ENCODE measurements around the gene KCNMA1.

Gene KCNMA1

DNA sequence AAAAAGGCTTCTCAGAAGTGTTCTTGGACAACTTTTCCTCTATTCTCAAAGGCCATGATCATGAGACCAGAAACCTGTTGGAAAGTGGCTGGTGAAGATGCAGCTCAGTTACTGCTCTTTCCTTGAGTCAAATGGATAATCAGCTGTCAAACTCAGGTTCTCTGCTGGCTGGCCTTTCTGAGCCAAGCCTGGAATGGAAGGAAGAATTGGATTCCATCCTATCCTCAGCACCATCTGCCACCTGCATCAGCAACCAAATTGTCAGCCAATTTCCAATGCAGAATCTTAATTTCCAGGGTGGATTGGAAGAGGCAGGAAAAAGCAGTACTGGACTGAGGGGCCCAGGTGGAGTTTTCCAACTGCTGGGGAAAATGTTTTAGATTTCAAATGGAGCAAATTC is 631.7 kb downstream of the KCNMA1 start:
- DNase-seq (ENCODE audit: extremely low read depth, low read depth) = no peak
- TF ChIP-seq CTCF (IDR thresholded peaks at IDR 0.05; ENCODE audit: low read depth, low read length) = no peak

DNA sequence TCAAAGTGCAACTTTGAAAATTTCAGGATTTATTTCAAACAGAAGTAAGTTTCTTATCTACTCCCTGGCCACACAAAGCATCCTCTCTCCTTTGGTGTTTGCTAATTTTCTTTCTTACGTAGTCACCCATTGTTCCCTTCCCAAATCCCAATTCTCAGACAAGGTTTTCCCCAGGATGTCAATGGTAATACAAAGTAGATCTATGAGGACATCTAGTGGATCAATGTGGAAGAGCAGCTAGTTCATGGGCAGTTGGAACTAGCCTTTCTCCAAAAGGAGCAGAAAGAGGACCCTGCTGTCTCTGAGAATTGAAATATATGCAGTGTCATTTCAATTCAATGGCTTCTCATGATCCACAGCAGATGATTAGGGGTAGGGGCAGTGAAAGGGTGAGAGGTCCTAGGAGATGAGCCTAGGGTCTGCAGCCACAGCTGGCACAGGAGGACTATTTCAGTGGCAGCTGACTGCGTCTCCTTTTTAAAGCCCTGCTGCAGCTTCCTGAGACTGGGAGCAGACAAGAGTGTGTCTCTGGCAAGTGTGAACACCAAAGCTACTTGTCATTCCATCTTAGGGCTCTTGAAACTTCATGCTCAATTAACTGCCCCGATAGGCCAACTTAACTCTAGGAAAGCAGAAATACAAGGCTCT is 632.6 kb downstream of the KCNMA1 start:
- peak; percentile 54 for DNase-seq (ENCODE audit: extremely low read depth, low read depth)
- TF ChIP-seq CTCF (IDR thresholded peaks at IDR 0.05; ENCODE audit: low read depth, low read length) = peak; percentile 84

DNA sequence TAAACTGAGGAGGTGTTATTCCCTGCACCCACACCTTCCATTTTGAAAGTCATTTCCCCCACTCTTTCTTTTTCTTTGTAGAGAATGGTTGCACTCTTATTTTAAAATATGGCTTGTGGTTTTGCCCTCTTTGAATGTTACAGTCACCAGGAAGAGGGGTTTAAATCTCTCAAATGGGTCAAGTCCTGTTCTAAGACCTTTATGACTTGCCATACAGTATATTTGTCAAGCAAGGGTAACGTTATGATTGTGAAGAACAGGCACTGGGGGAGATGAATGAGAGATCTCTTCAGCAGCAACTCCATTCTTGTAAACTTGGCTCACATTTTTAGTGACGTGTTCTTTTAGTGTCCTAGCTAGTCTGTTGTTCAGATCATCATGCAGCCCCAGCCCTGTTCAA is 634.7 kb downstream of the KCNMA1 start:
- DNase-seq (ENCODE audit: extremely low read depth, low read depth) = no peak
- no peak for TF ChIP-seq CTCF (IDR thresholded peaks at IDR 0.05; ENCODE audit: low read depth, low read length)

- no peak for DNase-seq (ENCODE audit: extremely low read depth, low read depth)
- no peak for TF ChIP-seq CTCF (IDR thresholded peaks at IDR 0.05; ENCODE audit: low read depth, low read length)
Observed at GRCh38 chr10:77001206-77001605, 636.4 kb downstream of the KCNMA1 start.

- DNase-seq (ENCODE audit: extremely low read depth, low read depth) = peak; percentile 87
- TF ChIP-seq CTCF (IDR thresholded peaks at IDR 0.05; ENCODE audit: low read depth, low read length) = no peak
Observed at GRCh38 chr10:76998451-76998850, 639.2 kb downstream of the KCNMA1 start.

DNA sequence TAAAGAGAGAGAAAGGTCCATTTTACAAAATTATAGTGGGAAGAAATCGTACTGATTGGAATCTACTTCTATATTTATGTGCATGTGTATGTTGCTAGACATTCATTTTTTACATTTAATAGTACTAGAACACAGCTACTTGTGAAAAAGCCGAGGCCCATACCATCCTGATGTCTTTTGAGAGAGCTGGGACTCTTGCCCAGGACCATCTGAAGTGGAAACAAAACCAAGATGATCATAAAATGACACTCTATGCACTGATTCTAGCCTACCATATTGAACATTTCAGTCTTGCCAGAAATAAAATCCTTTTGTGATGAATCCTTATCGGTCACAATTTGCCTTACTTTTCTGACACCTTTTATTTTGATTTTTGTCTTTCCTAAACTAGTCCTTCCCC is 640.0 kb downstream of the KCNMA1 start:
- no peak for DNase-seq (ENCODE audit: extremely low read depth, low read depth)
- no peak for TF ChIP-seq CTCF (IDR thresholded peaks at IDR 0.05; ENCODE audit: low read depth, low read length)

- no peak for DNase-seq (ENCODE audit: extremely low read depth, low read depth)
- TF ChIP-seq CTCF (IDR thresholded peaks at IDR 0.05; ENCODE audit: low read depth, low read length) = no peak
Observed at GRCh38 chr10:76995023-76995422, 642.6 kb downstream of the KCNMA1 start.

Measured in AG09319 (cell line).